Natural killer cell (primary cell): ENCODE results near the gene PRPSAP2. TPM values are rescaled to one million over a fixed set of nuclear protein-coding genes. Genes with fewer than 3 reads are reported as not detected.
"Not testable (repeated sequence)": the region's sequence is repeated elsewhere in the genome, so short reads cannot be mapped to it uniquely, and the experiment has no call there.

ENCODE experiments used
- ATAC-seq, 3 donors: fragments of 150-1000 bp in 2 of 3; fragments of 200-7000 bp in 1 of 3; cut with Tn5 transposase; 1 replicate in 1 of 3; 2 replicates in 2 of 3; pipeline ENCODE4 v1.10.0; 2021; ENCODE audit warnings: mild to moderate bottlenecking in 2 of 3, moderate library complexity in 2 of 3
- DNase-seq, 2 donors: peaks; one replicate each; pipeline versions ENCODE4 v3.0.0 to v3.0.0-alpha.2; 2013 to 2021; ENCODE audit warnings: mixed read lengths in 1 of 2
- H3K27ac ChIP-seq: one replicate; pipeline ENCODE4 v1.5.1; 2013; ENCODE audit warnings: mild to moderate bottlenecking, low read length
- H3K27me3 ChIP-seq: one replicate; pipeline ENCODE4 v1.6.1; 2013; ENCODE audit warnings: low read length; ENCODE audit not compliant: control insufficient read depth, insufficient read depth
- H3K36me3 ChIP-seq: one replicate; pipeline ENCODE4 v1.6.1; 2013; ENCODE audit warnings: low read length; ENCODE audit not compliant: control insufficient read depth, insufficient read depth
- H3K4me1 ChIP-seq: one replicate; pipeline ENCODE4 v1.6.1; 2013; ENCODE audit warnings: low read length; ENCODE audit not compliant: control insufficient read depth, insufficient read depth
- H3K4me3 ChIP-seq: one replicate; pipeline ENCODE4 v1.5.1; 2013; ENCODE audit warnings: low read length
- H3K9me3 ChIP-seq: one replicate; pipeline ENCODE4 v1.6.1; 2013; ENCODE audit warnings: low read length; ENCODE audit not compliant: control insufficient read depth, insufficient read depth
- H3K27ac Mint-ChIP-seq, 2 donors: one replicate each; pipeline ENCODE4 v1.8.0; 2022; ENCODE audit warnings: mild to moderate bottlenecking in 2 of 2, mixed read lengths in 2 of 2, moderate library complexity in 1 of 2
- H3K27me3 Mint-ChIP-seq, 2 donors: one replicate each; pipeline ENCODE4 v1.8.0; 2022; ENCODE audit warnings: low read depth in 2 of 2, mixed read lengths in 2 of 2
- H3K36me3 Mint-ChIP-seq: one replicate; pipeline ENCODE4 v1.8.0; 2022; ENCODE audit warnings: mixed read lengths
- H3K4me1 Mint-ChIP-seq, 2 donors: one replicate each; pipeline ENCODE4 v1.8.0; 2022; ENCODE audit warnings: mixed read lengths in 2 of 2
- H3K4me3 Mint-ChIP-seq: one replicate; pipeline ENCODE4 v1.8.0; 2022; ENCODE audit warnings: mild to moderate bottlenecking, moderate library complexity, mixed read lengths
- H3K9me3 Mint-ChIP-seq, 2 donors: one replicate each; pipeline ENCODE4 v1.8.0; 2022; ENCODE audit warnings: mixed read lengths in 2 of 2
- WGBS: methylation state at CpG from one replicate; pipeline ENCODE4 v1.1.7; 2013; ENCODE audit warnings: missing lambda C conversion rate; ENCODE audit not compliant: insufficient coverage; 5-methylcytosine and 5-hydroxymethylcytosine counted together
- intact Hi-C: fragments of 100-400 bp; cut with micrococcal nuclease; formaldehyde crosslinking; loops from one replicate; pipeline ENCODE4 v1.14.2; 2022
- total RNA-seq, 4 donors: library from RNA; stranded (reverse); fragments of 120-200 nt in 1 of 4; gene quantifications; one replicate each; pipeline versions ENCODE4 v1.2.3 to v1.2.4, GENCODE V29; 2013 to 2022
- TF ChIP-seq, protein P1 (sequence below): fragments of 200-600 bp; IDR thresholded peaks from one replicate; pipeline ENCODE4 v1.8.0; 2022; ENCODE audit warnings: antibody characterized with exemption

Gene PRPSAP2
- total RNA-seq, 3 donors from 2014 or later (not counting 1 experiment from before 2014, with no cell fraction given), result 33.4 to 48.2 (median 33.8) TPM

DNA sequence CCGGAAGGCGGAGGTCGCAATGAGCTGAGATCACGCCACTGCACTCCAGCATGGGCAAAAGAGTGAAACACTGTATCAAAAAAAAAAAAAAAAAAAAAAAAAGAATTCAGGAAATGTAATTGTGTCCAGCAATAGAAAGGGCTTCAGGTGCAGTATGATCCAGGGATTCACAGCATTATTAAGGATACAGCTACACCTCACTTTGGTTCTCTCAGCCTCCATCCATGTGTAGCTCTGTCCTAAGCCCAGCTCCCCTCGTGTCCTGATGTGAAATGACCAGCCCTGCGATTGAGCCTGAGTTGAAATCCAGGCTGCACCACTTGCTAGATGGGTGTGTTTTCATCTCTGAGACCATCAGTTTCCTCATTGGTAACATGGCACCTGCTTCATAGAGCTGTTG, 97.1 kb downstream of the PRPSAP2 start:
- DNase-seq, result no peak
- Mint-ChIP-seq H3K27me3 (peaks cover 0 to 8% of the 10 kb centered on the region in 2 donors), H3K36me3 (no peaks in the 10 kb centered on the region), H3K9me3 (no peaks in the 10 kb centered on the region), H3K4me1 (peaks cover 5% of the 10 kb centered on the region in 2 donors), H3K4me3 (no peak overlapping the region), H3K27ac (no peak overlapping the region)
- TF ChIP-seq, protein P1, sequence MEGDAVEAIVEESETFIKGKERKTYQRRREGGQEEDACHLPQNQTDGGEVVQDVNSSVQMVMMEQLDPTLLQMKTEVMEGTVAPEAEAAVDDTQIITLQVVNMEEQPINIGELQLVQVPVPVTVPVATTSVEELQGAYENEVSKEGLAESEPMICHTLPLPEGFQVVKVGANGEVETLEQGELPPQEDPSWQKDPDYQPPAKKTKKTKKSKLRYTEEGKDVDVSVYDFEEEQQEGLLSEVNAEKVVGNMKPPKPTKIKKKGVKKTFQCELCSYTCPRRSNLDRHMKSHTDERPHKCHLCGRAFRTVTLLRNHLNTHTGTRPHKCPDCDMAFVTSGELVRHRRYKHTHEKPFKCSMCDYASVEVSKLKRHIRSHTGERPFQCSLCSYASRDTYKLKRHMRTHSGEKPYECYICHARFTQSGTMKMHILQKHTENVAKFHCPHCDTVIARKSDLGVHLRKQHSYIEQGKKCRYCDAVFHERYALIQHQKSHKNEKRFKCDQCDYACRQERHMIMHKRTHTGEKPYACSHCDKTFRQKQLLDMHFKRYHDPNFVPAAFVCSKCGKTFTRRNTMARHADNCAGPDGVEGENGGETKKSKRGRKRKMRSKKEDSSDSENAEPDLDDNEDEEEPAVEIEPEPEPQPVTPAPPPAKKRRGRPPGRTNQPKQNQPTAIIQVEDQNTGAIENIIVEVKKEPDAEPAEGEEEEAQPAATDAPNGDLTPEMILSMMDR, result no peak
- Histone ChIP-seq H3K27ac (no peak overlapping the region), H3K27me3 (no peaks in the 10 kb centered on the region), H3K36me3 (no peaks in the 10 kb centered on the region), H3K4me3 (no peak overlapping the region), H3K9me3 (no peaks in the 10 kb centered on the region), H3K4me1 (peaks cover 9% of the 10 kb centered on the region)
- no peak for ATAC-seq
- 95% methylated on average over 6 of the region's 6 CpGs for WGBS
- intact Hi-C loops, result no loop called here

DNA sequence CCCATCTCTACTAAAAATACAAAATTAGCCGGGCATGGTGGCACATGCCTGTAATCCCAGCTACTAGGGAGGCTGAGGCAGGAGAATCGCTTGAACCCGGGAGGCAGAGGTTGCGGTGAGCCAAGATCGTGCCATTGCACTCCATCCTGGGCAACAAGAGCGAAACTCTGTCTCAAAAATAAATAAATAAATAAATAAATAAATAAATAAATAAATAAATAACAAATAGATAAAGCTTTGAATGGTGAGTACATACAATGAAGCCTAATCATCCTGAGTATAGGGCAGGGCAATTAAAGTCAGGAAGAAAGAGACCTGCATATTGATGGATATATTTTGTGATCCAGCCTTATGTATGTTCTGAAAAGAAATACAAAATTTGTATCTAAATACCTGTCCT, 98.1 kb downstream of the PRPSAP2 start:
- H3K9me3 Mint-ChIP-seq, H3K4me3 ChIP-seq, intact Hi-C loops, H3K27ac ChIP-seq, DNase-seq, H3K27me3 ChIP-seq, H3K27ac Mint-ChIP-seq, ATAC-seq, H3K36me3 Mint-ChIP-seq, H3K4me3 Mint-ChIP-seq, H3K9me3 ChIP-seq, H3K36me3 ChIP-seq: not testable (repeated sequence)
- no CpG with 5 or more reads among the region's 6 CpGs for WGBS
- Mint-ChIP-seq H3K27me3 (peaks cover 0 to 11% of the 10 kb centered on the region in 2 donors), H3K4me1 (peaks cover 9 to 11% of the 10 kb centered on the region in 2 donors)
- peaks cover 15% of the 10 kb centered on the region for H3K4me1 ChIP-seq

GRCh38 chr17:18956581-18956980, 98.7 kb downstream of the PRPSAP2 start:
- H3K4me1 ChIP-seq, result peaks cover 20% of the 10 kb centered on the region
- Mint-ChIP-seq H3K27me3 (peaks cover 0 to 11% of the 10 kb centered on the region in 2 donors), H3K36me3 (no peaks in the 10 kb centered on the region), H3K9me3 (no peaks in the 10 kb centered on the region), H3K27ac (no peak overlapping the region), H3K4me3 (no peak overlapping the region), H3K4me1 (peaks cover 9 to 11% of the 10 kb centered on the region in 2 donors)
- 91% methylated on average over 3 of the region's 3 CpGs for WGBS
- DNase-seq (no peak), ATAC-seq (no peak)
- no peak overlapping the region for H3K27ac ChIP-seq
- H3K4me3 ChIP-seq, result no peak overlapping the region
- H3K27me3 ChIP-seq, result no peaks in the 10 kb centered on the region
- no peaks in the 10 kb centered on the region for H3K9me3 ChIP-seq
- intact Hi-C loops, result no loop called here
- no peaks in the 10 kb centered on the region for H3K36me3 ChIP-seq
- TF ChIP-seq, protein P1, result no peak

DNA sequence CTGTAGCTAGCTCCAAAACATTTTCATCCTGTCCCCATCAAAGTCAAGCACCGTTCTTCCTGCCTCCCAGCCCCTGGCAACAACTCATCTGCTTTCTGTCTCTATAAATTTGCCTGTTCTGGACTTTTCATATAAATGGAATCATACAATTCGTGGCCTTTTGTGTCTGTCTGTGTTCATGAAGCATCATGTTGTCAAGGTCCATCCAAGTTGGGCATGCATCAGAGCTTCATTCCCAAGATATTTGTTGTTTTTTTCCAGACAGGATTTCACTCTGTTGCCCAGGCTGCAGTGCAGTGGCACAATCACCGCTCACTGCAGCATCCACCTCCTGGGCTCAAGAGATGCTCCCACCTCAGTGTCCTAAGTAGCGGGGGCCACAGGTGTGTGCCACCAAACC, 99.9 kb downstream of the PRPSAP2 start:
- H3K27me3 ChIP-seq, result no peaks in the 10 kb centered on the region
- Mint-ChIP-seq H3K9me3 (no peaks in the 10 kb centered on the region), H3K27ac (no peak overlapping the region), H3K4me1 (peaks cover 9 to 11% of the 10 kb centered on the region in 2 donors), H3K4me3 (no peak overlapping the region), H3K36me3 (no peaks in the 10 kb centered on the region), H3K27me3 (peaks cover 0 to 13% of the 10 kb centered on the region in 2 donors)
- no peak for ATAC-seq
- no peak overlapping the region for H3K4me3 ChIP-seq
- intact Hi-C loops, result no loop called here
- TF ChIP-seq, protein P1, result no peak
- H3K36me3 ChIP-seq, result no peaks in the 10 kb centered on the region
- peaks cover 20% of the 10 kb centered on the region for H3K4me1 ChIP-seq
- H3K27ac ChIP-seq, result no peak overlapping the region
- H3K9me3 ChIP-seq, result no peaks in the 10 kb centered on the region
- DNase-seq, result no peak
- WGBS, result 92% methylated on average over 4 of the region's 4 CpGs
